Measurements from ENCODE around the gene MRPS12.

DNA sequence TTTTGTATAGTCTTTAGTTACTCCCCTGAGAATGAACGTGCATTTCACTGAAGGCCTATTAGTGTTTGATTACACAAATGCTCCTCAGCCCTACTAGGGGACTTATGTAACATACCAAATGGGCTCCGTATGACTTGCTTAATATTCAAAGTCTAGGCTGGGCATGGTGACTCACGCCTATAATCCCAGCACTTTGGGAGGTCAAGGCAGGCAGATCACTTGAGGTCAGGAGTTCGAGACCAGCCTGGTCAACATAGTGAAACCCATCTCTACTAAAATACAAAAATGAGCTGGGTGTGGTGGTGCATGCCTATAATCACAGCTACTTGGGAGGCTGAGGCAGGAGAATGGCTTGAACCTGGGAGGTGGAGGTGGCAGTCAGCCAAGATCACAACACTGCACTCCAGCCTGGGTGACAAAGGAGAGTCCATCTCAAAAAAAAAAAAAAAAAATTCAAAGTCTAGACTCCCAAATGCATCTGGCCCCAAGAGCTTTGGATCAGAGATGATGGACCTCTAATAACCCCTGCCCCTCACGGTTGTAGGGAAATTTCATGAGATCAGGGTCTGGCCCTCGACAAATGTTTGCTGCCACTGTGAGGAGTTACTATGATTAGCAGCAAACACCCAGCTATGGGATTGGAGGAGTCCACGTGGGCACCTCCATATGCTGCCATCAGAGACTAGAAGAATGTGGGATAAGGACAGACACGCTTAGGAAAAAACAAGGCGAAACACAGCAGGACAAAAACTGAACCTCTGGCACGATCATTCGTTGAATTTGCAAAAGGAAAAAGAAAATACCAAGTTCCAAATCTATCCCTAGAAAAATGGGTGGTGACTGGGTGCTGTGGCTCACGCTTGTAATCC lies 40.2 kb downstream of the MRPS12 start:
- TF ChIP-seq CTCF (IDR thresholded peaks at IDR 0.05; ENCODE audit: borderline replicate concordance, extremely low read depth, low read length, poor library complexity, severe bottlenecking) (no peak), EZH2 (IDR thresholded peaks at IDR 0.05; ENCODE audit: borderline replicate concordance, low read depth, low read length, severe bottlenecking) (no peak)
